Tibial nerve (tissue), 4 donors: ENCODE results near the gene OSBPL5. TPM values are rescaled to one million over a fixed set of nuclear protein-coding genes. Genes with fewer than 3 reads are reported as not detected.

Source experiments
- DNase-seq, 2 donors: peaks; one replicate each; pipeline ENCODE4 v3.0.0-alpha.2; 2019; ENCODE audit warnings: low spot score in 2 of 2
- H3K27ac ChIP-seq, 4 donors: fragments of 200-600 bp; sonication (generic) in 3 of 4; one replicate each; pipeline ENCODE4 v1.5.1; 2017 to 2019; ENCODE audit warnings: mild to moderate bottlenecking in 1 of 4
- H3K27me3 ChIP-seq, 2 donors: fragments of 200-600 bp; sonication (generic) in 1 of 2; one replicate each; pipeline versions ENCODE4 v1.5.1 to v1.6.0; 2017 to 2019
- H3K36me3 ChIP-seq, 3 donors: fragments of 200-600 bp; sonication (generic); one replicate each; pipeline ENCODE4 v1.5.1; 2018 to 2019
- H3K4me1 ChIP-seq, 4 donors: fragments of 200-600 bp; sonication (generic) in 3 of 4; one replicate each; pipeline ENCODE4 v1.5.1; 2017 to 2019
- H3K4me3 ChIP-seq, 4 donors: fragments of 200-600 bp; sonication (generic) in 3 of 4; one replicate each; pipeline ENCODE4 v1.5.1; 2017 to 2019; ENCODE audit warnings: mild to moderate bottlenecking in 1 of 4, moderate library complexity in 1 of 4
- H3K9me3 ChIP-seq, 4 donors: fragments of 200-600 bp; sonication (generic) in 3 of 4; one replicate each; pipeline ENCODE4 v1.5.1; 2017 to 2019
- CTCF ChIP-seq, 5 experiments: fragments of 200-600 bp in 3 of 5; fragments of 450-650 bp in 2 of 5; sonication (generic) in 3 of 5; IDR thresholded peaks; one replicate each; pipeline ENCODE4 v1.5.1; 2016 to 2019; ENCODE audit warnings: antibody characterized with exemption in 5 of 5, mild to moderate bottlenecking in 3 of 5, moderate library complexity in 2 of 5
- EP300 ChIP-seq, 2 donors: sonication (generic); formaldehyde crosslinking; IDR thresholded peaks; one replicate each; pipeline ENCODE4 v1.6.1; 2017; ENCODE audit warnings: antibody characterized with exemption in 2 of 2, mild to moderate bottlenecking in 1 of 2
- POLR2A ChIP-seq, 2 donors: fragments of 450-650 bp; IDR thresholded peaks; one replicate each; pipeline ENCODE4 v1.6.1; 2017; ENCODE audit warnings: antibody characterized with exemption in 2 of 2, mild to moderate bottlenecking in 2 of 2, moderate library complexity in 2 of 2
- WGBS, 2 donors: methylation state at CpG; one replicate each; pipeline ENCODE4 v1.1.5; 2018; 5-methylcytosine and 5-hydroxymethylcytosine counted together
- total RNA-seq, 4 donors: library from RNA; depleted of rRNA; stranded (reverse); fragments of >200 nt; gene quantifications; one replicate each; pipeline ENCODE4 v1.1.0, GENCODE V29; 2016

Gene OSBPL5
- total RNA-seq, 4 donors from 2014 or later: 58.8 to 168 (median 106) TPM

- Histone ChIP-seq H3K36me3 (peaks cover 0 to 40% (median 0%) of the 10 kb centered on the region in 3 donors), H3K9me3 (no peaks in the 10 kb centered on the region), H3K4me1 (peaks cover 0 to 55% (median 15%) of the 10 kb centered on the region in 4 donors), H3K27me3 (no peaks in the 10 kb centered on the region), H3K27ac (no peak overlapping the region), H3K4me3 (no peak overlapping the region)
- DNase-seq: no peak
- 80 to 83% methylated on average over 11 of the region's 12 CpGs for WGBS, 2 donors
- TF ChIP-seq CTCF (IDR thresholded peaks at IDR 0.05) (peak in 1 of 5 experiments; percentile 13), POLR2A (IDR thresholded peaks at IDR 0.05) (no peak)
Observed at GRCh38 chr11:3046190-3046589, 118.9 kb downstream of the OSBPL5 start.

GRCh38 chr11:3044915-3045314, 120.2 kb downstream of the OSBPL5 start:
- H3K36me3 ChIP-seq: peaks cover 0 to 53% (median 5%) of the 10 kb centered on the region in 3 donors
- H3K4me3 ChIP-seq: no peak overlapping the region
- 88 to 96% methylated on average over 12 of the region's 12 CpGs for WGBS, 2 donors
- no peaks in the 10 kb centered on the region for H3K27me3 ChIP-seq
- no peak for TF ChIP-seq CTCF (IDR thresholded peaks at IDR 0.05)
- TF ChIP-seq EP300 (IDR thresholded peaks at IDR 0.05): no peak
- TF ChIP-seq POLR2A (IDR thresholded peaks at IDR 0.05): no peak
- H3K9me3 ChIP-seq: no peaks in the 10 kb centered on the region
- no peak for DNase-seq
- no peak overlapping the region for H3K27ac ChIP-seq
- peaks cover 0 to 43% (median 12%) of the 10 kb centered on the region in 4 donors for H3K4me1 ChIP-seq

- no peak for TF ChIP-seq EP300 (IDR thresholded peaks at IDR 0.05)
- TF ChIP-seq POLR2A (IDR thresholded peaks at IDR 0.05): no peak
- no peak for TF ChIP-seq CTCF (IDR thresholded peaks at IDR 0.05)
- Histone ChIP-seq H3K4me3 (no peak overlapping the region), H3K4me1 (peaks cover 0 to 34% (median 4%) of the 10 kb centered on the region in 4 donors), H3K27me3 (no peaks in the 10 kb centered on the region), H3K9me3 (no peaks in the 10 kb centered on the region), H3K36me3 (peaks cover 0 to 62% (median 5%) of the 10 kb centered on the region in 3 donors), H3K27ac (peak overlapping the region in 1 of 4 donors; percentile 70)
- WGBS, 2 donors: 58 to 80% methylated on average over 6 of the region's 6 CpGs
- DNase-seq: no peak
Observed at GRCh38 chr11:3044004-3044403, 121.1 kb downstream of the OSBPL5 start.

GRCh38 chr11:3043315-3043871, 121.7 kb downstream of the OSBPL5 start:
- DNase-seq: peak; percentile 27 to 43
- WGBS, 2 donors: 78 to 86% methylated on average over 14 to 16 of the region's 16 CpGs
- TF ChIP-seq EP300 (IDR thresholded peaks at IDR 0.05) (no peak), POLR2A (IDR thresholded peaks at IDR 0.05) (no peak), CTCF (IDR thresholded peaks at IDR 0.05) (no peak)
- H3K27me3 ChIP-seq: no peaks in the 10 kb centered on the region
- peak overlapping the region in 2 of 4 donors; percentile 36 to 70 for H3K27ac ChIP-seq
- no peaks in the 10 kb centered on the region for H3K9me3 ChIP-seq
- peaks cover 0 to 67% (median 5%) of the 10 kb centered on the region in 3 donors for H3K36me3 ChIP-seq
- no peak overlapping the region for H3K4me3 ChIP-seq
- peaks cover 0 to 29% (median 0%) of the 10 kb centered on the region in 4 donors for H3K4me1 ChIP-seq

- no peaks in the 10 kb centered on the region for H3K27me3 ChIP-seq
- H3K36me3 ChIP-seq: peaks cover 0 to 71% (median 7%) of the 10 kb centered on the region in 3 donors
- no peak overlapping the region for H3K4me3 ChIP-seq
- no peak for TF ChIP-seq CTCF (IDR thresholded peaks at IDR 0.05)
- TF ChIP-seq EP300 (IDR thresholded peaks at IDR 0.05): no peak
- no peak for TF ChIP-seq POLR2A (IDR thresholded peaks at IDR 0.05)
- peak overlapping the region in 2 of 4 donors; percentile 36 to 70 for H3K27ac ChIP-seq
- 81 to 85% methylated on average over 10 of the region's 11 CpGs for WGBS, 2 donors
- peaks cover 0 to 31% (median 0%) of the 10 kb centered on the region in 4 donors for H3K4me1 ChIP-seq
- H3K9me3 ChIP-seq: no peaks in the 10 kb centered on the region
- no peak for DNase-seq
Observed at GRCh38 chr11:3042496-3043314, 122.4 kb downstream of the OSBPL5 start.
